H9 (cell line): ENCODE results near the gene PON1. TPM values are rescaled to one million over a fixed set of nuclear protein-coding genes. Genes with fewer than 3 reads are reported as not detected.

Source experiments
- DNase-seq: peaks from one replicate; pipeline ENCODE4 v3.0.0-alpha.2; 2017
- H2AFZ ChIP-seq: one replicate; pipeline ENCODE4 v1.6.1; 2013; ENCODE audit warnings: mild to moderate bottlenecking, low read length, control low read depth, moderate library complexity
- H2AK5ac ChIP-seq: 2 replicates; pipeline ENCODE4 v1.6.1; 2013; ENCODE audit warnings: low read length, control low read depth, mixed read lengths; ENCODE audit not compliant: insufficient read length
- H2BK120ac ChIP-seq: one replicate; pipeline ENCODE4 v1.6.1; 2013; ENCODE audit warnings: low read depth, mild to moderate bottlenecking, low read length, control low read depth, inconsistent platforms; ENCODE audit not compliant: poor library complexity, severe bottlenecking
- H2BK12ac ChIP-seq: 2 replicates; pipeline ENCODE4 v1.6.1; 2013; ENCODE audit warnings: low read length, control low read depth, mixed read lengths, low read depth; ENCODE audit not compliant: insufficient read length
- H2BK15ac ChIP-seq: 2 replicates; pipeline ENCODE4 v1.6.1; 2013; ENCODE audit warnings: low read depth, low read length, control low read depth
- H2BK20ac ChIP-seq: one replicate; pipeline ENCODE4 v1.6.1; 2013; ENCODE audit warnings: low read depth, mild to moderate bottlenecking, low read length, control low read depth, inconsistent platforms; ENCODE audit not compliant: poor library complexity, severe bottlenecking
- H2BK5ac ChIP-seq: 2 replicates; pipeline ENCODE4 v1.6.1; 2013; ENCODE audit warnings: low read length, control low read depth, mixed read lengths; ENCODE audit not compliant: insufficient read length
- H3K14ac ChIP-seq: 2 replicates; pipeline ENCODE4 v1.6.1; 2013; ENCODE audit warnings: low read length, control low read depth; ENCODE audit not compliant: insufficient read depth
- H3K18ac ChIP-seq: 2 replicates; pipeline ENCODE4 v1.6.1; 2013; ENCODE audit warnings: low read depth, mild to moderate bottlenecking, mixed read lengths, low read length, control low read depth; ENCODE audit not compliant: insufficient read length
- H3K23ac ChIP-seq: 2 replicates; pipeline ENCODE4 v1.6.1; 2013; ENCODE audit warnings: low read length, control low read depth, mixed read lengths, low read depth; ENCODE audit not compliant: insufficient read length
- H3K23me2 ChIP-seq: 2 replicates; pipeline ENCODE4 v1.6.1; 2013; ENCODE audit warnings: low read depth, mild to moderate bottlenecking, mixed read lengths, low read length, control low read depth; ENCODE audit not compliant: insufficient read length, poor library complexity, severe bottlenecking
- H3K27ac ChIP-seq: 2 replicates; pipeline ENCODE4 v1.5.1; 2013; ENCODE audit warnings: low read length, control low read depth, mixed read lengths, low read depth; ENCODE audit not compliant: insufficient read length
- H3K27me3 ChIP-seq: 2 replicates; pipeline ENCODE4 v1.6.1; 2013; ENCODE audit warnings: low read length, control low read depth, inconsistent platforms; ENCODE audit not compliant: insufficient read depth
- H3K4ac ChIP-seq: 2 replicates; pipeline ENCODE4 v1.6.1; 2013; ENCODE audit warnings: low read depth, mild to moderate bottlenecking, control low read depth, inconsistent platforms, low read length, moderate library complexity
- H3K4me1 ChIP-seq: 2 replicates; pipeline ENCODE4 v1.6.1; 2013; ENCODE audit warnings: low read length, control low read depth, inconsistent platforms; ENCODE audit not compliant: insufficient read depth
- H3K4me2 ChIP-seq: 2 replicates; pipeline ENCODE4 v1.6.1; 2013; ENCODE audit warnings: low read length, control low read depth, mixed read lengths; ENCODE audit not compliant: insufficient read length, insufficient read depth
- H3K56ac ChIP-seq: 2 replicates; pipeline ENCODE4 v1.6.1; 2013; ENCODE audit warnings: low read depth, mild to moderate bottlenecking, mixed read lengths, low read length, control low read depth; ENCODE audit not compliant: insufficient read length
- H3K79me1 ChIP-seq: 2 replicates; pipeline ENCODE4 v1.6.1; 2013; ENCODE audit warnings: low read depth, mild to moderate bottlenecking, moderate library complexity, low read length, control low read depth, inconsistent platforms; ENCODE audit not compliant: insufficient read depth, poor library complexity, severe bottlenecking
- H3K79me2 ChIP-seq: 2 replicates; pipeline ENCODE4 v1.6.1; 2013; ENCODE audit warnings: low read length, control low read depth, inconsistent platforms; ENCODE audit not compliant: insufficient read depth
- H3K9ac ChIP-seq: 2 replicates; pipeline ENCODE4 v1.6.1; 2013; ENCODE audit warnings: low read length, control low read depth, mixed read lengths; ENCODE audit not compliant: insufficient read length; ENCODE audit errors: extremely low read depth
- H3K9me3 ChIP-seq: one replicate; pipeline ENCODE4 v1.6.1; 2013; ENCODE audit warnings: low read depth, low read length, inconsistent platforms; ENCODE audit not compliant: control insufficient read depth
- H3T11ph ChIP-seq: one replicate; pipeline ENCODE4 v1.6.1; 2013; ENCODE audit warnings: mild to moderate bottlenecking, low read length, control low read depth, inconsistent platforms
- H4K20me1 ChIP-seq: one replicate; pipeline ENCODE4 v1.6.1; 2013; ENCODE audit not compliant: control insufficient read depth, insufficient read length, insufficient read depth
- H4K5ac ChIP-seq: 2 replicates; pipeline ENCODE4 v1.6.1; 2013; ENCODE audit warnings: low read depth, mild to moderate bottlenecking, mixed read lengths, low read length, control low read depth; ENCODE audit not compliant: insufficient read length
- H4K8ac ChIP-seq: replicated peaks from 2 replicates; pipeline ENCODE4 v1.6.1; 2013; ENCODE audit warnings: low read length, control low read depth, mixed read lengths, low read depth; ENCODE audit not compliant: insufficient read length
- H4K91ac ChIP-seq: 2 replicates; pipeline ENCODE4 v1.6.1; 2013; ENCODE audit warnings: low read depth, mild to moderate bottlenecking, moderate library complexity, mixed read lengths, low read length, control low read depth; ENCODE audit not compliant: insufficient read length
- H3K27ac Mint-ChIP-seq, 3 experiments: 2 replicates in 2 of 3; 3 replicates in 1 of 3; pipeline ENCODE4 v1.8.0; 2020 to 2021; ENCODE audit warnings: mixed read lengths in 3 of 3, mild to moderate bottlenecking in 1 of 3, moderate library complexity in 1 of 3
- H3K27me3 Mint-ChIP-seq: 2 replicates; pipeline ENCODE4 v1.8.0; 2021; ENCODE audit warnings: low read depth, mild to moderate bottlenecking, moderate library complexity, mixed read lengths
- H3K36me3 Mint-ChIP-seq, 3 experiments: 2 replicates in 2 of 3; 3 replicates in 1 of 3; pipeline ENCODE4 v1.8.0; 2020 to 2021; ENCODE audit warnings: low read depth in 3 of 3, mixed read lengths in 3 of 3; ENCODE audit not compliant: insufficient read depth in 1 of 3
- H3K4me1 Mint-ChIP-seq, 2 experiments: 2 replicates each; pipeline ENCODE4 v1.8.0; 2020; ENCODE audit warnings: mixed read lengths in 2 of 2
- H3K4me3 Mint-ChIP-seq, 2 experiments: 2 replicates in 1 of 2; 3 replicates in 1 of 2; pipeline ENCODE4 v1.8.0; 2020 to 2021; ENCODE audit warnings: mild to moderate bottlenecking in 2 of 2, mixed read lengths in 2 of 2, moderate library complexity in 1 of 2
- H3K9me3 Mint-ChIP-seq, 2 experiments: 2 replicates in 1 of 2; 3 replicates in 1 of 2; pipeline ENCODE4 v1.8.0; 2020; ENCODE audit warnings: mild to moderate bottlenecking in 2 of 2, mixed read lengths in 2 of 2, moderate library complexity in 1 of 2
- WGBS: extraction: QIAGEN DNeasy Blood & Tissue Kit; methylation state at CpG from one replicate; pipeline ENCODE4 v1.1.7; 2013; ENCODE audit warnings: missing lambda C conversion rate, low lambda C conversion rate, mixed read lengths; ENCODE audit not compliant: insufficient read length; ENCODE audit errors: extremely low coverage; 5-methylcytosine and 5-hydroxymethylcytosine counted together
- total RNA-seq: library from RNA; stranded (reverse); gene quantifications from 2 replicates; pipeline ENCODE4 v1.2.1, GENCODE V29; 2021
- TF ChIP-seq, protein P1 (sequence below): fragments of 200-600 bp; sonication (generic); conservative IDR thresholded peaks from 3 replicates; pipeline ENCODE4 v1.8.0; 2021; ENCODE audit warnings: antibody characterized with exemption, mild to moderate bottlenecking

Gene PON1
- total RNA-seq, 1 experiment from 2014 or later = 0.90 TPM

DNA sequence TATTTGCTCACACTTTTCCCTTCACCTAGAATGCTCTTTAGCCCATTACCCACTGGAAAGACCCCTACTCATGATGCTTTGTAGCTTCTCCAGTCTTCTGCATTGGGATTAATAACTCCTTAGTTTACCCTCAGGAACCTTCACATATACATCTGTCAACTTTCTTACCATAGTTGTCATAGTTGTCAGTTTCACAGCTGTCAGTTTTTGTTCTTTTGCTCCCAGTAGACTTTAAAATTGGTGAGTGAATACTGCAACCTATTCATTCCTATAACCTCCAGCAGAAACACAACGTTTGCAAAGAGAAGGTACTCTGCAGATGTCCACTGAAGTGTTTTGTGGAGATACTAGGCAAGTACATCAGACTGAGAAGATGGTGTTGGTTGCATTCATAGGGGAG, 2.6 kb downstream of the PON1 start:
- Mint-ChIP-seq H3K4me3 (no peak overlapping the region), H3K36me3 (no peaks in the 10 kb centered on the region), H3K4me1 (peaks cover 11 to 20% of the 10 kb centered on the region in 2 experiments), H3K27me3 (peaks cover 23% of the 10 kb centered on the region), H3K9me3 (no peaks in the 10 kb centered on the region), H3K27ac (no peak overlapping the region)
- no peaks in the 10 kb centered on the region for H3K79me2 ChIP-seq
- H2AK5ac ChIP-seq = no peak overlapping the region
- H4K5ac ChIP-seq = no peak overlapping the region
- H3K23ac ChIP-seq = no peak overlapping the region
- no peak overlapping the region for H3K4me2 ChIP-seq
- H2AFZ ChIP-seq = no peak overlapping the region
- no peak overlapping the region for H3T11ph ChIP-seq
- no peak overlapping the region for H2BK5ac ChIP-seq
- H2BK120ac ChIP-seq = no peak overlapping the region
- no peaks in the 10 kb centered on the region for H3K79me1 ChIP-seq
- WGBS = no CpG with 5 or more reads among the region's 1 CpG
- peaks cover 2% of the 10 kb centered on the region; the same call in 1 of the 2 replicates for H3K27me3 ChIP-seq
- no peaks in the 10 kb centered on the region for H3K9me3 ChIP-seq
- no peak overlapping the region for H3K9ac ChIP-seq
- no peak overlapping the region for H3K4ac ChIP-seq
- no peak overlapping the region for H2BK15ac ChIP-seq
- H3K14ac ChIP-seq = no peak overlapping the region
- no peaks in the 10 kb centered on the region for H4K20me1 ChIP-seq
- H2BK20ac ChIP-seq = no peak overlapping the region
- no peak overlapping the region for H4K8ac ChIP-seq
- no peaks in the 10 kb centered on the region for H3K4me1 ChIP-seq
- no peak overlapping the region for H2BK12ac ChIP-seq
- no peak overlapping the region for H3K56ac ChIP-seq
- H3K18ac ChIP-seq = no peak overlapping the region
- TF ChIP-seq, protein P1, sequence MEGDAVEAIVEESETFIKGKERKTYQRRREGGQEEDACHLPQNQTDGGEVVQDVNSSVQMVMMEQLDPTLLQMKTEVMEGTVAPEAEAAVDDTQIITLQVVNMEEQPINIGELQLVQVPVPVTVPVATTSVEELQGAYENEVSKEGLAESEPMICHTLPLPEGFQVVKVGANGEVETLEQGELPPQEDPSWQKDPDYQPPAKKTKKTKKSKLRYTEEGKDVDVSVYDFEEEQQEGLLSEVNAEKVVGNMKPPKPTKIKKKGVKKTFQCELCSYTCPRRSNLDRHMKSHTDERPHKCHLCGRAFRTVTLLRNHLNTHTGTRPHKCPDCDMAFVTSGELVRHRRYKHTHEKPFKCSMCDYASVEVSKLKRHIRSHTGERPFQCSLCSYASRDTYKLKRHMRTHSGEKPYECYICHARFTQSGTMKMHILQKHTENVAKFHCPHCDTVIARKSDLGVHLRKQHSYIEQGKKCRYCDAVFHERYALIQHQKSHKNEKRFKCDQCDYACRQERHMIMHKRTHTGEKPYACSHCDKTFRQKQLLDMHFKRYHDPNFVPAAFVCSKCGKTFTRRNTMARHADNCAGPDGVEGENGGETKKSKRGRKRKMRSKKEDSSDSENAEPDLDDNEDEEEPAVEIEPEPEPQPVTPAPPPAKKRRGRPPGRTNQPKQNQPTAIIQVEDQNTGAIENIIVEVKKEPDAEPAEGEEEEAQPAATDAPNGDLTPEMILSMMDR = no peak
- H3K23me2 ChIP-seq = peaks cover 3% of the 10 kb centered on the region
- no peak for DNase-seq
- H3K27ac ChIP-seq = no peak overlapping the region
- no peak overlapping the region for H4K91ac ChIP-seq
